ENCODE results near the gene PCID2. TPM values are rescaled to one million over a fixed set of nuclear protein-coding genes. Genes with fewer than 3 reads are reported as not detected.

The PCID2 gene
- total and polyA plus RNA-seq, 5 donors from 2014 or later = 46.8 to 95.4 (median 82.1) TPM

GRCh38 chr13:113207460-113207859 lies 1.0 kb downstream of the PCID2 start:
- no peaks in the 10 kb centered on the region for H3K27me3 ChIP-seq (ENCODE audit: control insufficient read depth, insufficient read depth, low read length)
- peaks cover 61% of the 10 kb centered on the region for H3K4me1 ChIP-seq (ENCODE audit: control insufficient read depth, insufficient read depth, low read length, poor library complexity, severe bottlenecking)
- no peaks in the 10 kb centered on the region for H3K27me3 Mint-ChIP-seq
- H3K9me3 ChIP-seq (ENCODE audit: control insufficient read depth in 2 of 2, low read length in 2 of 2) = no peaks in the 10 kb centered on the region
- DNase-seq (peak in 1 of 3 donors; percentile 15), ATAC-seq (ENCODE audit: low read depth in 2 of 2) (no peak)
- H3K36me3 ChIP-seq (ENCODE audit: control insufficient read depth, insufficient read depth, low read length) = peaks cover 12% of the 10 kb centered on the region
- peak overlapping the region; percentile 87 to 95 (median 94) for H3K27ac Mint-ChIP-seq
- peak overlapping the region; percentile 91 for H3K4me3 ChIP-seq (ENCODE audit: low read depth, low read length)
- H3K36me3 Mint-ChIP-seq = peaks cover 23% of the 10 kb centered on the region
- H3K27ac ChIP-seq (ENCODE audit: insufficient read depth, low read length, poor library complexity, severe bottlenecking) = peak overlapping the region; percentile 96
- H3K4me3 Mint-ChIP-seq = peak overlapping the region; percentile 86 to 97 (median 92)
- H3K9me3 Mint-ChIP-seq = no peaks in the 10 kb centered on the region
- peaks cover 39 to 70% (median 51%) of the 10 kb centered on the region in 4 donors for H3K4me1 Mint-ChIP-seq

GRCh38 chr13:113205428-113205931 lies 3.0 kb downstream of the PCID2 start:
- H3K27ac Mint-ChIP-seq = peak overlapping the region in 2 of 3 donors; percentile 9 to 65
- peaks cover 15% of the 10 kb centered on the region for H3K36me3 ChIP-seq (ENCODE audit: control insufficient read depth, insufficient read depth, low read length)
- no peak for DNase-seq
- no peaks in the 10 kb centered on the region for H3K9me3 Mint-ChIP-seq
- H3K4me1 ChIP-seq (ENCODE audit: control insufficient read depth, insufficient read depth, low read length, poor library complexity, severe bottlenecking) = peaks cover 45% of the 10 kb centered on the region
- no peak for ATAC-seq (ENCODE audit: low read depth in 2 of 2)
- H3K36me3 Mint-ChIP-seq = peaks cover 22% of the 10 kb centered on the region
- no peak overlapping the region for H3K4me3 ChIP-seq (ENCODE audit: low read depth, low read length)
- H3K4me1 Mint-ChIP-seq = peaks cover 38 to 60% (median 44%) of the 10 kb centered on the region in 4 donors
- H3K27ac ChIP-seq (ENCODE audit: insufficient read depth, low read length, poor library complexity, severe bottlenecking) = no peak overlapping the region
- H3K27me3 ChIP-seq (ENCODE audit: control insufficient read depth, insufficient read depth, low read length) = no peaks in the 10 kb centered on the region
- H3K9me3 ChIP-seq (ENCODE audit: control insufficient read depth in 2 of 2, low read length in 2 of 2) = no peaks in the 10 kb centered on the region
- no peaks in the 10 kb centered on the region for H3K27me3 Mint-ChIP-seq
- peak overlapping the region; percentile 36 to 97 (median 76) for H3K4me3 Mint-ChIP-seq

- Histone ChIP-seq H3K4me3 (ENCODE audit: low read depth, low read length) (no peak overlapping the region), H3K36me3 (ENCODE audit: control insufficient read depth, insufficient read depth, low read length) (peaks cover 24% of the 10 kb centered on the region), H3K4me1 (ENCODE audit: control insufficient read depth, insufficient read depth, low read length, poor library complexity, severe bottlenecking) (peaks cover 35% of the 10 kb centered on the region), H3K27me3 (ENCODE audit: control insufficient read depth, insufficient read depth, low read length) (no peaks in the 10 kb centered on the region), H3K27ac (ENCODE audit: insufficient read depth, low read length, poor library complexity, severe bottlenecking) (no peak overlapping the region), H3K9me3 (ENCODE audit: control insufficient read depth in 2 of 2, low read length in 2 of 2) (no peaks in the 10 kb centered on the region)
- H3K9me3 Mint-ChIP-seq = no peaks in the 10 kb centered on the region
- no peak overlapping the region for H3K27ac Mint-ChIP-seq
- H3K36me3 Mint-ChIP-seq = peaks cover 31% of the 10 kb centered on the region
- H3K27me3 Mint-ChIP-seq = no peaks in the 10 kb centered on the region
- peaks cover 38 to 65% (median 45%) of the 10 kb centered on the region in 4 donors for H3K4me1 Mint-ChIP-seq
- ATAC-seq (ENCODE audit: low read depth in 2 of 2) (no peak), DNase-seq (no peak)
- H3K4me3 Mint-ChIP-seq = peak overlapping the region in 2 of 4 donors; percentile 15 to 53
Measured at GRCh38 chr13:113204378-113204734, 4.1 kb downstream of the PCID2 start.

GRCh38 chr13:113203507-113204377 lies 4.7 kb downstream of the PCID2 start:
- DNase-seq (no peak), ATAC-seq (ENCODE audit: low read depth in 2 of 2) (no peak)
- Histone ChIP-seq H3K4me3 (ENCODE audit: low read depth, low read length) (no peak overlapping the region), H3K4me1 (ENCODE audit: control insufficient read depth, insufficient read depth, low read length, poor library complexity, severe bottlenecking) (peaks cover 35% of the 10 kb centered on the region), H3K27ac (ENCODE audit: insufficient read depth, low read length, poor library complexity, severe bottlenecking) (no peak overlapping the region), H3K9me3 (ENCODE audit: control insufficient read depth in 2 of 2, low read length in 2 of 2) (no peaks in the 10 kb centered on the region), H3K36me3 (ENCODE audit: control insufficient read depth, insufficient read depth, low read length) (peaks cover 31% of the 10 kb centered on the region), H3K27me3 (ENCODE audit: control insufficient read depth, insufficient read depth, low read length) (no peaks in the 10 kb centered on the region)
- Mint-ChIP-seq H3K9me3 (no peaks in the 10 kb centered on the region), H3K27ac (peak overlapping the region in 1 of 3 donors; percentile 56), H3K4me1 (peaks cover 38 to 68% (median 45%) of the 10 kb centered on the region in 4 donors), H3K4me3 (no peak overlapping the region), H3K27me3 (no peaks in the 10 kb centered on the region), H3K36me3 (peaks cover 35% of the 10 kb centered on the region)

GRCh38 chr13:113202912-113203311 lies 5.6 kb downstream of the PCID2 start:
- H3K27me3 Mint-ChIP-seq = no peaks in the 10 kb centered on the region
- no peaks in the 10 kb centered on the region for H3K9me3 ChIP-seq (ENCODE audit: control insufficient read depth in 2 of 2, low read length in 2 of 2)
- H3K27me3 ChIP-seq (ENCODE audit: control insufficient read depth, insufficient read depth, low read length) = no peaks in the 10 kb centered on the region
- peak overlapping the region in 2 of 4 donors; percentile 61 to 67 for H3K4me3 Mint-ChIP-seq
- H3K36me3 Mint-ChIP-seq = peaks cover 38% of the 10 kb centered on the region
- H3K36me3 ChIP-seq (ENCODE audit: control insufficient read depth, insufficient read depth, low read length) = peaks cover 38% of the 10 kb centered on the region
- no peak overlapping the region for H3K27ac ChIP-seq (ENCODE audit: insufficient read depth, low read length, poor library complexity, severe bottlenecking)
- H3K4me1 Mint-ChIP-seq = peaks cover 38 to 67% (median 44%) of the 10 kb centered on the region in 4 donors
- no peak for DNase-seq
- no peak overlapping the region for H3K27ac Mint-ChIP-seq
- H3K9me3 Mint-ChIP-seq = no peaks in the 10 kb centered on the region
- H3K4me3 ChIP-seq (ENCODE audit: low read depth, low read length) = no peak overlapping the region
- no peak for ATAC-seq (ENCODE audit: low read depth in 2 of 2)
- H3K4me1 ChIP-seq (ENCODE audit: control insufficient read depth, insufficient read depth, low read length, poor library complexity, severe bottlenecking) = peaks cover 32% of the 10 kb centered on the region

GRCh38 chr13:113201815-113202214 lies 6.7 kb downstream of the PCID2 start:
- Histone ChIP-seq H3K27me3 (ENCODE audit: control insufficient read depth, insufficient read depth, low read length) (no peaks in the 10 kb centered on the region), H3K36me3 (ENCODE audit: control insufficient read depth, insufficient read depth, low read length) (peaks cover 49% of the 10 kb centered on the region), H3K4me3 (ENCODE audit: low read depth, low read length) (no peak overlapping the region), H3K9me3 (ENCODE audit: control insufficient read depth in 2 of 2, low read length in 2 of 2) (no peaks in the 10 kb centered on the region), H3K27ac (ENCODE audit: insufficient read depth, low read length, poor library complexity, severe bottlenecking) (no peak overlapping the region), H3K4me1 (ENCODE audit: control insufficient read depth, insufficient read depth, low read length, poor library complexity, severe bottlenecking) (peaks cover 21% of the 10 kb centered on the region)
- no peaks in the 10 kb centered on the region for H3K9me3 Mint-ChIP-seq
- ATAC-seq (ENCODE audit: low read depth in 2 of 2) = no peak
- H3K36me3 Mint-ChIP-seq = peaks cover 43% of the 10 kb centered on the region
- H3K4me3 Mint-ChIP-seq = peak overlapping the region in 1 of 4 donors; percentile 67
- H3K4me1 Mint-ChIP-seq = peaks cover 28 to 56% (median 37%) of the 10 kb centered on the region in 4 donors
- no peak overlapping the region for H3K27ac Mint-ChIP-seq
- H3K27me3 Mint-ChIP-seq = no peaks in the 10 kb centered on the region
- no peak for DNase-seq

- H3K27ac Mint-ChIP-seq = peak overlapping the region in 1 of 3 donors; percentile 26
- no peaks in the 10 kb centered on the region for H3K4me1 ChIP-seq (ENCODE audit: control insufficient read depth, insufficient read depth, low read length, poor library complexity, severe bottlenecking)
- no peak overlapping the region for H3K4me3 Mint-ChIP-seq
- H3K9me3 ChIP-seq (ENCODE audit: control insufficient read depth in 2 of 2, low read length in 2 of 2) = no peaks in the 10 kb centered on the region
- DNase-seq (no peak), ATAC-seq (ENCODE audit: low read depth in 2 of 2) (no peak)
- peaks cover 3 to 20% (median 11%) of the 10 kb centered on the region in 4 donors for H3K4me1 Mint-ChIP-seq
- no peak overlapping the region for H3K4me3 ChIP-seq (ENCODE audit: low read depth, low read length)
- H3K27me3 ChIP-seq (ENCODE audit: control insufficient read depth, insufficient read depth, low read length) = no peaks in the 10 kb centered on the region
- peaks cover 81% of the 10 kb centered on the region for H3K36me3 ChIP-seq (ENCODE audit: control insufficient read depth, insufficient read depth, low read length)
- H3K36me3 Mint-ChIP-seq = peaks cover 47% of the 10 kb centered on the region
- no peak overlapping the region for H3K27ac ChIP-seq (ENCODE audit: insufficient read depth, low read length, poor library complexity, severe bottlenecking)
- no peaks in the 10 kb centered on the region for H3K9me3 Mint-ChIP-seq
- peaks cover 3% of the 10 kb centered on the region for H3K27me3 Mint-ChIP-seq
Measured at GRCh38 chr13:113196970-113197737, 11.3 kb downstream of the PCID2 start.
